GM19238 (cell line): ENCODE measurements around the gene TULP1.
A peak's percentile ranks its signal among the peaks of the same experiment; 100 is the strongest.

Experiments used
- DNase-seq: peaks from one replicate; pipeline ENCODE4 v3.0.0; 2011; ENCODE audit warnings: low spot score; ENCODE audit not compliant: insufficient read length

The TULP1 gene

DNA sequence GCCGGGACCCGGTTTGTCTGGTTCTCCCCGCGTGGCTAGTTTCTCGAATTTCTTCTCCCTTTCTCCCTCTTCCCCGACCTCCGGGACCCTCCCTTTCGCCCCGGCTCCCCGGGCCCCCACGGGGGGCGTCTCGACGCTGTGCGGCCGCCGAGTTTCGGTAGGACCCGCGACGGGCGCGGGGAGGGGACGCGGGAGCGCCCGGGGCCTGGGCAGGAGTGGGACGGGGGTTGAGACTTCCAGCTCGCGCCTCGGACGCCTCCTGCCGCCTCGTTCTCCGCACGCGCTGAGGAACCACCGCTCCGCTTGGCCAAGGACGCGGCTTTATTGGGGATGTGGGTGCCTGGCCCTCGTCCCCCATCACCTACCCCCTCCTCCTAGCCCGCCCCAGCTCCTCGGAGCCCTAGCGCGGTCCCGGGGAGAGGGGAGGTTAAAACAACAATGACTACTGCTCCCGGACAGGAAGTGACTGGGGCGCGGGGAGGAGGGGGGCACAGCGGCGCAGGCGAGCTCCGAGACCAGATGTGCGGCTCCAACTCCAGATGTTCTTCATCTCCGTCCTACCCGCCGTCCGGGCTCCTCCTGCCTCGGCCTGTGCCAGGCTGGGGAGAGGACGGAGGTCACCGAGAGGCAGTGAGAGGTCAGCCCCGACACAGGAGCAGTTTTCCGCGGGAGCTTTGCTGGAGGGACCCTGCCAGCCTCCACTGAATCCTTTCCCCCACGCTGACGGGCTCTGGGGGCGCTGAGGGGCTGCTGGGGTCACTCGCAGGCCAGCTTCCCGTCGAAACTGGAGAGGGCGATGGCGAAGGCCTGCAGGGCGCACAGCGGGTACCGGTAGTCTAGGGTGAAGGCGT lies 14.9 kb downstream of the TULP1 start:
- peak; percentile 49 for DNase-seq

DNA sequence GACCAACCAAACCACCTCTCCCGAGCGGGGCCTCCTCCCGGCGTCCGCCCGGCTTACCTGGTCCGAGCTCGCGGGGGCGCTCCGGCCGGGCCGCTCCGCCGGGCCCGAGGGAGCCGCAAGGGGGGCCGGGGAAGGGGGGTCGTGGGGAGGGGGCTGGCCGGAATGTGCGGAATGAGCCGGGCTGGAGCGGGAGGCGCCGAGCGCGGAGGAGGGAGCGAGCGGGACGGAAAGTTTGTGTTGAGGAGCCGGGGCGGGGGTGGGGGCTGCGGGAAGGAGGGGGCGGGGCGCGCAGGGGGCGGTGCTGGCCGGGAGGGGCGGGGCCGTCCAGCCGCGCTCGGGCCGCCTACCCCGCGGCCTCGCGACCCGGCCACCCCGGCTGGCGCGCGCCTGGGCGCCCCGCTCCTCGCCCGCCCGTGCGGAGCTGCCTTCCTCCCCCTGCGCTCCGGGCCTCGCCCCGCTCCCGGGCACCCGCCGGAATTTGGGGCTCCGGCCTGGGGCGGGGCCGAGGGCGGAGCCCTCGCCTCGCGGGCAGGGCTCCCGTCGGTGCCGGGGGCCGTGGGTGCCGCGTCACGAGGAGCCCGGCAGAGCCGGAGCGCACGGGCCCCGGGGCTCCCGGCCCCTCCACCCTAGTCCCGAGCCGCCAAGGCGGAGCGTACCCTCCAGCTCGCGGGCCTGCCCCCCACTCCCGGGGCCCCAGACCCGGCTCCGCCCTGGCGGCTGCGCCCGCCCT lies 15.7 kb downstream of the TULP1 start, which contains the start of gene TEAD3:
Gene TEAD3 (minus strand): TSS at position 239 of the 730 bp plus-strand sequence.
- peak; percentile 82 for DNase-seq

DNA sequence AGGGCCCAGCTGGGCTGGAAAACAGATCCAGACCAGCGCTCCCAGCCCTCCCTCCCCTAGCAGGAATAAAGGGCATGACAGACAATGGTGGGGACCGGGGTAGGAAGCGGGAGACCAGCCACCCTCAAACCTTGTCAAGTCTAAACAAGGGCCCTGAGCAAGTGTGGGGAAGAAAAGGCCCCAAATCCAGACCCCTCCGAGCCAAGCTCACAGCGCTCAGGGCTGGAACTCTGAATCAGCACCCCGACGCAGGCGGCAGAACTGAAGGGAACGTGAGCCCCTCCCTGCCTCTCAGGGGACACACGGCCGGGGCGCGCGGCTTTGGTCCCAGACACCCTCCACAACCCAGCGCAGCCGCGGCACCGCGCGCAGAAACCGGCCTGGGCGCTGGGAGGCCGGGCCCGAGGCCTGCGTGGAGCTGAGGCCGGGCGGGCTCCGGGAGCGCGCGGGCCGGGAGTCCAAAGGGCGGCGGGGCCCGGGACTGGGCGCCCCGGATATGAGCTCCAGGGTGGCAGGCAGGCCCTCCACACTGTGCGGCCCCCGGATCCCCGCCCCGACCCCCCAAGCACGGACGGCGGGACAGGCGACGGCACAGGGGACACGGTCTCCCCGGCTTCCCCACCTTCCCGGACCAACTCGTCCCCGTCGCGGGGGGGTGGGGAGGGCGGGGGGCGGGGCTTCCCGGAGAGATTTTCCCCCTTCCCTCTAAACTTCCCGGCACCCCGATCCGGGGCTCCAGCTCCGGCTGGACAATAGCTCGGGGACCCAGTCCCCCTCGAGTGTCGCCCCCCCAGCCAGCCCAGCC lies 16.5 kb downstream of the TULP1 start:
- DNase-seq, result no peak

- no peak for DNase-seq
Measured at GRCh38 chr6:35495258-35496035, 17.2 kb downstream of the TULP1 start.

- no peak for DNase-seq
Measured at GRCh38 chr6:35494161-35494563, 18.5 kb downstream of the TULP1 start.

DNA sequence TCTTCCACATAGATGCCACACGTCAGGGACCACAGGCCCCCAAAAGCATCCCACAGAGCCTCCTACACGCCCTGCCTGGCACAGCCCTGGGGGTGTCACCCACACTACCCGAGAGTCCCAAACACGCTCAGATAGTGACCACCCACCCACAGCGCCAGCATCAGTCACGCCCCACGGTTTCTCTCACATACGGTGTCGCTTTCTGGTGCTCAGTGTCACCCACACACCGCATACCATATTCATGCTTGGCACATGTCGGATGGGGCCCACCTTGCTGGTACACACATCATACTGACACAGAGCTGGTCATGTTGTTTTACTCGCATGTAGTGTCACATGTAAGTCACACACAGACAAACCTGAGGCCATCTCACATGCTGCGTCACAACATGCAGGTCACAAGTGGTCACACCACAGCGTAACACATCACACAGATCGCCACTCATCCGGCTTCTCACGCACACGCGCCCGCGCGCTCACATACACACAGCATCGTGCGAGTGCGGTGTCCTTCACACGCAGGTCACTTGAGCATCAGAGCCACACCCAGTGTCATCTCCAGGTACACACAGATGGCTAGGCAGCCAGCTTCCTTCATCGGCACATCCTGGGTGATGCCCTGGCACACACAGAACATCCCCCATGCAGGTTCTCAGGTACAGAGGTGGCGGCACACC lies 19.3 kb downstream of the TULP1 start:
- no peak for DNase-seq

- no peak for DNase-seq
Measured at GRCh38 chr6:35492974-35493284, 19.8 kb downstream of the TULP1 start.

DNA sequence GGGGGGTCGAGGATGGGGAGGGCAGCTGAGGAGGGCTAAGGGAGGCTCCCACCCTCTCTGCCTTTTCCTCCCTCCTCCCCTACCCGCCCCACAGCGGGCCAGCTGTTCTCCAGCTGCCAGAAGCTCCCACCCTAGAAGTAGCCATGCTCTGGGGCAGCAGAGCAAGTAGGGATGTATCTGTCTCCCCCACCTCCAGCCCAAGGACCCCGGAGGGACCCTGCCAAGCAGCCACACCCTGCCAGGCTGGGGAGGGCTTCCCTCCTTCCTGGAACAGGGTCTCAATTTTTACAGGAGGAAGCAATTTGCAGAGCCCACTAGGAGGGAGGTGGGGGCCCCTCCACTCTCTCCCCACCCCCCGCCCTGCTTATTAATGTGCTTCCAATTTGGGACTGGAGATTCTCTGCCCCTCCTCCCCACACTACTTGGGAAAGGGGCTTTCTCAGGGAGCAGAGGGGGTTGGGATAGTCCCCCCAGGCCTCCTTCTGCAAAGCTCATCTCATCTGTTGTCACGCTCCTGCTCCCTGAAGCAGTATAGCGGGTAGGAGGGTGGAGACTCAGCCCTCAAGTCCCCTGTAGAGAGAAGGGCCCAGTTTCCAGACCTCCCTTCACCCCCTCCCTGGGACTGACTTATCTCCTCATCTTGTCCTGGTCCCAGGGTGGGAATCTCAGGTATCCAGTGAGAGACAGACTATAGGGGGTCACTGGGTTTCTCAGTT lies 20.3 kb downstream of the TULP1 start:
- no peak for DNase-seq

DNA sequence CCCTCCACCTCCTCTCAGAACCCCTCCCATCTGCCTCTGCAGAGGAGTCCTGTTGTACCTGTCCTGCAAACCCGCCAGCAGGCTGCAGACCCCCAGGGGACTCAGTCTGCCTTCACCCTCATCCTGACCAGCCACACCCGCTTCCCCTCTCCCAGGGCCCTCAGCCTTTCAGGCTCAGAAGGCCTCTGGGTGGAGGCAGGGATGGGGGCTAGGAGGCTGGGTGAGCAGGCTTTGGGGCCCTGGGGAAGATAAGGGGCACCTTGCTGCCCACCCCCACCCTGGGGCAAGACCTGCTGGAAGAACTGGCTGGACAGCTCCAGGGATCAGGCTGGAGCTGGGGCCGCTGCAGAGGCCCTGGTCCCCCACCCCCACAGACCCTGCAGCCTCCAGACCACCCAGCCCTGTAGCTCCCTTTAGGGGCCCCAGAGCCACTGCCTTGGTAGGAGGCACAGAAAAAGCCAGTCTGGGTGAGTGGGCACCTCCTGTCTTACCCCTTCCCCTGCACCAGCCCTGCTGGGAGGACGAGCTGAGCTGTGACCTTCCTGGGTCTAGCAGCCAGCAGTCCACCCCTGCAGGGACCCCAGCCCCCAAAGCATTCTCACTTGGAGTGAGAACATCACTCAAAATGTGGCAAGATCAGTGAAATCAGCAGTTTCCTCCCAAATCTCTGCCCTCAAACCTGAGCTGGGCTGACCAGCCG lies 21.0 kb downstream of the TULP1 start:
- DNase-seq, result no peak

DNA sequence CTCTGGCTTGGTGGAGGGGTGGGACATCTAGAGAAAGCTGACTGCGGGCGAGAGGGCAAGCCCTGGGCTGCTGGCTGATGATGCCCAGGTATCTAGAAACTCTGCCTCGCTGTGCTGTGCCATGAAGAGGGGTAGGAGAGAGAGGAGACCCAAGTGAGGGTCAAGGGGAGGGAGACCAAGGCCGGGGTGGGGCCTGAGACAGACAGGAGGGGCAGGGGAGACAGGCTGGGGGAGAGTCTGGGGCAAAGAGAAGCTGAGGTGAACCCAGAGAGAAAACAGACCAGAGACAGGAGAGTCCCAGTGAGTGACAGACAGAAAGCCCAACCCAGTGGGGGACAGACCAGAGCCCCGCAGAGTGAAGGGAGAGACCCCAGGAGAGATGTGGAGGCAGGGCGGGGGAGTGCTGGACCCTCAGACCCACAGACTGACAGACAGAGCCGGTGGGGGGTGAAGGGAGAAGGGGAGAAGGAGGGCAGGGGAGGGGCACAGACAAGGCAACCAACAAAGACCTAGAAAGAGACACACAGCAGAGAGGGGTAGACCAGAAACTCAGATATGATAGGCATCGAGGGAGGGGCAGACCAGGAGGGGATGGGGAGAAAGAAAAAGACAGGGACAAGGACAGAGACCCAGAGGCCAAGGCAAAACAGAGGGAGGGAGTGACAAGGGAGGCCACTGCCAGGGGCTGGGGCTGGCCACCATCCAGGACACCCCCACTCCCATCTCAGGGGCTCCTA lies 21.7 kb downstream of the TULP1 start:
- no peak for DNase-seq

GRCh38 chr6:35489995-35490791 lies 22.5 kb downstream of the TULP1 start:
- no peak for DNase-seq

DNA sequence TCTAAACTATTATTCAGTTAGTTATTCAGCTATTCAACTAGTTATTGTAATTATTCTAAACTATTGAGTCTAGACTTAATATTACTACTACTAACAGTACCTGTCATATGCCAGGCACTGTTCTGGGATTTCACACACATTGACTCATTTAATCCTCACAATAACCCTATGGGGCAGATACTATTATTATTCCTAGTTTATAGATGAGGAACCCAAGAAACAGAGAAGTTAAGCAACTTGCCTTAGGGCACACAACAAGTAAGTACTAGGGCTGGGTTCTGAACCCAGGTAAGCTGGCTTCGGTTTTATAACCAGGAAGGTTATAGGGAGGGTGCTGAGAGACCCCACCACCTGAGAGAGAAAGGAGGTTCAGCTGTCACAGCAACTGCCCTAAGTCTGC lies 23.6 kb downstream of the TULP1 start:
- no peak for DNase-seq

DNA sequence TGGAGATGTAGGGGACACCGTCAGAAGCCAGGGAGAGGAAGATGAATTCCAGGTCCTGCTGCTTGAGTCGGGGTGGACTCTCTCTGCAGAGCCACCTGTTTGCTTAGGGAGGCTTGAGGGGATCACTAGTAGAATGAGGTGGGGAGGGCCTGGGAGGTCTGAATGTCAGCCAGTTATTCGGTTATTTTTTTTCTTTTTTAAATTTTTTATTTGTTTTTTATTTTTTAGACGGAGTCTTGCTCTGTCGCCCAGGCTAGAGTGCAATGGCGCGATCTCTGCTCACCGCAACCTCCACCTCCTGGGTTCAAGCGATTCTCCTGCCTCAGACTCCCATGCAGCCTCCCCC lies 24.2 kb downstream of the TULP1 start:
- DNase-seq, result no peak

- no peak for DNase-seq
Measured at GRCh38 chr6:35487658-35488516, 24.8 kb downstream of the TULP1 start.

GRCh38 chr6:35486005-35486925 lies 26.4 kb downstream of the TULP1 start:
- no peak for DNase-seq

GRCh38 chr6:35485402-35485877 lies 27.3 kb downstream of the TULP1 start:
- no peak for DNase-seq
